Right lobe of liver (tissue), 4 donors: ENCODE data around the gene ASB3.
"Not testable (repeated sequence)": the region's sequence is repeated elsewhere in the genome, so short reads cannot be mapped to it uniquely, and the experiment has no call there.

Experiments used
- POLR2A ChIP-seq: fragments of 450-650 bp; IDR thresholded peaks from one replicate; pipeline ENCODE4 v1.6.1; 2017; ENCODE audit warnings: antibody characterized with exemption, mild to moderate bottlenecking
- TF ChIP-seq, protein P1 (sequence below), 4 donors: fragments of 200-600 bp in 3 of 4; fragments of 450-650 bp in 1 of 4; IDR thresholded peaks; one replicate each; pipeline versions ENCODE4 v1.5.1 to v1.8.0; 2016 to 2022; ENCODE audit warnings: antibody characterized with exemption in 4 of 4, mild to moderate bottlenecking in 2 of 4
- donor health status: DM: no; HTN: no; CAD: no.
- donor health status: DM: no; HTN: no; CAD: no.
- donor health status: DM: no; HTN: yes; CAD: no.

DNA sequence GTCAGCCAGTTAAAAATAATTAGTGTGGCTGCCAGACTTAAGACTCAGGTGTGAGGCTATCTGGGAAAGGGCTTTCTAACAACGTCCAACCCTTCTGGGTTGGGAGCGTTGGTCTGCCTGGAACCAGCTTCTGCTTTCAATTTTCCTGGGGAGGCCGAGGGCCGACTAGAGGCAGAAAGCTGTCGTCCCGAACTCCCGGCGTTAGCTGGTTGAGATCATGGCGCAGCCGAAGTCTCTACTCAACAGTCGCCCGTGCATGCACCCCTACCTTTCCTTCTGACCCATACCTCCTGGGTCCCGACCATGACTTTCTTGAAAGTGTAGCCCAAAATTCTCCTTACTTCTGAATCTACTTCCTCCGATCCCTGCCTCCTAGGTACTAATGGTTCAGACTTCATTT is 29.5 kb downstream of the ASB3 start:
- TF ChIP-seq, protein P1, sequence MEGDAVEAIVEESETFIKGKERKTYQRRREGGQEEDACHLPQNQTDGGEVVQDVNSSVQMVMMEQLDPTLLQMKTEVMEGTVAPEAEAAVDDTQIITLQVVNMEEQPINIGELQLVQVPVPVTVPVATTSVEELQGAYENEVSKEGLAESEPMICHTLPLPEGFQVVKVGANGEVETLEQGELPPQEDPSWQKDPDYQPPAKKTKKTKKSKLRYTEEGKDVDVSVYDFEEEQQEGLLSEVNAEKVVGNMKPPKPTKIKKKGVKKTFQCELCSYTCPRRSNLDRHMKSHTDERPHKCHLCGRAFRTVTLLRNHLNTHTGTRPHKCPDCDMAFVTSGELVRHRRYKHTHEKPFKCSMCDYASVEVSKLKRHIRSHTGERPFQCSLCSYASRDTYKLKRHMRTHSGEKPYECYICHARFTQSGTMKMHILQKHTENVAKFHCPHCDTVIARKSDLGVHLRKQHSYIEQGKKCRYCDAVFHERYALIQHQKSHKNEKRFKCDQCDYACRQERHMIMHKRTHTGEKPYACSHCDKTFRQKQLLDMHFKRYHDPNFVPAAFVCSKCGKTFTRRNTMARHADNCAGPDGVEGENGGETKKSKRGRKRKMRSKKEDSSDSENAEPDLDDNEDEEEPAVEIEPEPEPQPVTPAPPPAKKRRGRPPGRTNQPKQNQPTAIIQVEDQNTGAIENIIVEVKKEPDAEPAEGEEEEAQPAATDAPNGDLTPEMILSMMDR (IDR thresholded peaks at IDR 0.05): not testable (repeated sequence)
- not testable (repeated sequence) for TF ChIP-seq POLR2A
